GM23338 (cell line): Measurements from ENCODE around the gene HEPACAM2. TPM values are rescaled to one million over a fixed set of nuclear protein-coding genes. Genes with fewer than 3 reads are reported as not detected.

Experiments used
- ATAC-seq: fragments of 200-7000 bp; cut with Tn5 transposase; 3 replicates; pipeline ENCODE4 v1.9.1; 2020
- DNase-seq: peaks from one replicate; pipeline ENCODE4 v3.0.0-alpha.2; 2015; ENCODE audit warnings: low spot score
- H2AFZ ChIP-seq: fragments of 200-600 bp; sonication (generic); 2 replicates; pipeline ENCODE4 v1.8.0; 2016; ENCODE audit warnings: antibody characterized with exemption, mild to moderate bottlenecking, moderate library complexity
- H3F3A ChIP-seq: fragments of 200-600 bp; sonication (generic); replicated peaks from 2 replicates; pipeline ENCODE4 v1.8.0; 2017; ENCODE audit warnings: antibody characterized with exemption, mixed run types, low read depth
- H3K27ac ChIP-seq: fragments of 200-600 bp; sonication (generic); 2 replicates; pipeline ENCODE4 v1.6.1; 2016; ENCODE audit warnings: low read depth
- H3K27me3 ChIP-seq: fragments of 200-600 bp; sonication (generic); 2 replicates; pipeline ENCODE4 v1.8.0; 2016; ENCODE audit warnings: mild to moderate bottlenecking, mixed run types, moderate library complexity; ENCODE audit not compliant: insufficient read depth
- H3K36me3 ChIP-seq: fragments of 200-600 bp; sonication (generic); 2 replicates; pipeline ENCODE4 v1.8.0; 2016; ENCODE audit warnings: mild to moderate bottlenecking; ENCODE audit not compliant: insufficient read depth
- H3K4me1 ChIP-seq: fragments of 200-600 bp; sonication (generic); 2 replicates; pipeline ENCODE4 v1.8.0; 2016; ENCODE audit warnings: mild to moderate bottlenecking, moderate library complexity; ENCODE audit not compliant: insufficient read depth
- H3K4me2 ChIP-seq: fragments of 200-600 bp; sonication (generic); 2 replicates; pipeline ENCODE4 v1.7.1; 2017; ENCODE audit warnings: mixed run types
- H3K4me3 ChIP-seq: fragments of 200-600 bp; sonication (generic); 2 replicates; pipeline ENCODE4 v1.6.1; 2016; ENCODE audit warnings: mixed run types
- H3K79me2 ChIP-seq: fragments of 200-600 bp; sonication (generic); replicated peaks from 2 replicates; pipeline ENCODE4 v1.8.0; 2017; ENCODE audit warnings: mild to moderate bottlenecking; ENCODE audit not compliant: insufficient read depth
- H3K9me2 ChIP-seq: fragments of 200-600 bp; sonication (generic); 2 replicates; pipeline ENCODE4 v1.8.0; 2017; ENCODE audit not compliant: insufficient read depth
- H4K20me1 ChIP-seq: fragments of 200-600 bp; sonication (generic); replicated peaks from 2 replicates; pipeline ENCODE4 v1.8.0; 2017; ENCODE audit warnings: mild to moderate bottlenecking; ENCODE audit not compliant: insufficient read depth
- H3K27ac Mint-ChIP-seq: 2 replicates; pipeline ENCODE4 v1.8.0; 2020; ENCODE audit warnings: inconsistent platforms, mild to moderate bottlenecking, moderate library complexity, mixed read lengths
- H3K27me3 Mint-ChIP-seq: 3 replicates; pipeline ENCODE4 v1.8.0; 2022; ENCODE audit warnings: low read depth, mild to moderate bottlenecking, moderate library complexity, mixed read lengths, inconsistent platforms; ENCODE audit not compliant: insufficient read depth, poor library complexity
- H3K36me3 Mint-ChIP-seq: 3 replicates; pipeline ENCODE4 v1.8.0; 2021; ENCODE audit warnings: low read depth, mild to moderate bottlenecking, inconsistent platforms, moderate library complexity, mixed read lengths
- H3K4me1 Mint-ChIP-seq: 3 replicates; pipeline ENCODE4 v1.8.0; 2020; ENCODE audit warnings: mild to moderate bottlenecking, inconsistent platforms, mixed read lengths
- H3K4me3 Mint-ChIP-seq: 3 replicates; pipeline ENCODE4 v1.8.0; 2021; ENCODE audit warnings: moderate library complexity, mild to moderate bottlenecking, inconsistent platforms, mixed read lengths
- H3K9me3 Mint-ChIP-seq: 3 replicates; pipeline ENCODE4 v1.8.0; 2020; ENCODE audit warnings: moderate library complexity, mild to moderate bottlenecking, inconsistent platforms, mixed read lengths
- ETS1 ChIP-seq: IDR thresholded peaks from 2 replicates; pipeline ENCODE4 v1.6.1; 2016; ENCODE audit warnings: antibody characterized with exemption
- EZH2phosphoT487 ChIP-seq: fragments of 200-600 bp; sonication (generic); IDR thresholded peaks from one replicate; pipeline ENCODE4 v1.8.1; 2018; ENCODE audit warnings: antibody characterized with exemption; ENCODE audit not compliant: unreplicated experiment
- NANOG ChIP-seq: IDR thresholded peaks from 2 replicates; pipeline ENCODE4 v1.6.1; 2016; ENCODE audit warnings: antibody characterized with exemption, borderline replicate concordance
- POLR2AphosphoS5 ChIP-seq: IDR thresholded peaks from 2 replicates; pipeline ENCODE4 v1.6.1; 2016; ENCODE audit warnings: antibody characterized with exemption, low read depth
- REST ChIP-seq: IDR thresholded peaks from one replicate; pipeline ENCODE4 v1.6.1; 2018; ENCODE audit warnings: antibody characterized with exemption; ENCODE audit not compliant: unreplicated experiment
- ZNF114 ChIP-seq: fragments of 250-450 bp; sonication (Bioruptor Pico); IDR thresholded peaks from 2 replicates; pipeline ENCODE4 v1.5.0; 2020; ENCODE audit warnings: mild to moderate bottlenecking, moderate library complexity
- ZNF331 ChIP-seq: fragments of 250-450 bp; sonication (Bioruptor Pico); IDR thresholded peaks from 2 replicates; pipeline ENCODE4 v1.5.0; 2020; ENCODE audit warnings: low read depth, mild to moderate bottlenecking, moderate library complexity
- ZNF462 ChIP-seq: fragments of 250-450 bp; sonication (Bioruptor Pico); IDR thresholded peaks from 2 replicates; pipeline ENCODE4 v1.5.0; 2020; ENCODE audit warnings: mild to moderate bottlenecking, moderate library complexity
- polyA plus RNA-seq: library from polyadenylated mRNA; unstranded; fragments of >200 nt; fragmentation: Nextera tagmentation; extraction: Ambion mirVana; gene quantifications from 2 replicates; pipeline ENCODE4 v1.2.1, GENCODE V29; 2016
- total RNA-seq: library from RNA; depleted of rRNA; stranded (reverse); fragments of >200 nt; shearing (Covaris generic); gene quantifications from 2 replicates; pipeline ENCODE4 v1.2.3, GENCODE V29; 2014

The HEPACAM2 gene
- total and polyA plus RNA-seq, 2 experiments from 2014 or later: not detected

- H3F3A ChIP-seq: no peaks in the 10 kb centered on the region
- no peaks in the 10 kb centered on the region for H3K79me2 ChIP-seq
- DNase-seq: no peak
- H3K9me2 ChIP-seq: 0 out of 2 replicates have a peak, but pooled peaks cover 3% of the 10 kb centered on the region
- Mint-ChIP-seq H3K9me3 (peaks cover 4% of the 10 kb centered on the region; the same call in 1 of the 3 replicates), H3K27ac (no peak overlapping the region), H3K4me3 (no peak overlapping the region), H3K4me1 (no peaks in the 10 kb centered on the region), H3K36me3 (no peaks in the 10 kb centered on the region), H3K27me3 (peaks cover 5% of the 10 kb centered on the region)
- no peaks in the 10 kb centered on the region for H3K4me1 ChIP-seq
- H4K20me1 ChIP-seq: no peaks in the 10 kb centered on the region
- H3K4me2 ChIP-seq: no peak overlapping the region
- H3K36me3 ChIP-seq: no peaks in the 10 kb centered on the region
- TF ChIP-seq ZNF462 (no peak), ZNF331 (CRISPR knock-in tag) (no peak), ETS1 (no peak), ZNF114 (CRISPR knock-in tag) (no peak), POLR2AphosphoS5 (no peak), NANOG (no peak), EZH2phosphoT487 (no peak), REST (no peak)
- no peak overlapping the region for H3K27ac ChIP-seq
- ATAC-seq: no peak
- H2AFZ ChIP-seq: no peak overlapping the region
- H3K27me3 ChIP-seq: no peaks in the 10 kb centered on the region
- H3K4me3 ChIP-seq: no peak overlapping the region
Measured at GRCh38 chr7:93164766-93165165, 61.5 kb downstream of the HEPACAM2 start.
